Esophagus (tissue), 2 donors: ENCODE results near the gene SAMHD1. TPM values are rescaled to one million over a fixed set of nuclear protein-coding genes. Genes with fewer than 3 reads are reported as not detected.

ENCODE experiments used
- polyA plus RNA-seq, 2 donors: library from polyadenylated mRNA; stranded (reverse); fragments of 200-250 nt; gene quantifications; one replicate each; pipeline ENCODE4 v1.2.3, GENCODE V29; 2013
- donor health status: healthy with polysubstance abuse.
- donor health status: Bipolar disorder and iron deficiency.

SAMHD1 gene
- polyA plus RNA-seq, 2 donors, result 25.2 to 29.2 TPM

Other genes with a start within 250 kb of the SAMHD1 start
- 10 to 100 TPM; 14.6 TPM for gene NDRG3, start 205.6 kb downstream of the SAMHD1 start, polyA plus RNA-seq
- gene DSN1, start 177.9 kb downstream of the SAMHD1 start, polyA plus RNA-seq, result 1 to 10 TPM; 7.6 to 9.4 TPM
- gene TLDC2, start 75.6 kb downstream of the SAMHD1 start, polyA plus RNA-seq, result under 1 TPM; 0.16 to 0.29 TPM
- gene RBL1, start 144.3 kb upstream of the SAMHD1 start, polyA plus RNA-seq, result 1 to 10 TPM; 2.0 to 2.5 TPM
- gene RPN2, start 227.6 kb upstream of the SAMHD1 start, polyA plus RNA-seq, result 100 to 1,000 TPM in 1 of 2 donors, 10 to 100 TPM in 1; 41.5 to 101 TPM
- gene MROH8, start 227.8 kb upstream of the SAMHD1 start, polyA plus RNA-seq, result 1 to 10 TPM in 1 of 2 donors, under 1 TPM in 1; 0.69 to 1.3 TPM